GM21619 (cell line): ENCODE results near the gene SLC28A3.

Experiments
- ATAC-seq: cut with Tn5 transposase; IDR thresholded peaks from one replicate; pipeline ENCODE4 v1.9.1; 2021; ENCODE audit not compliant: unreplicated experiment

Gene SLC28A3

DNA sequence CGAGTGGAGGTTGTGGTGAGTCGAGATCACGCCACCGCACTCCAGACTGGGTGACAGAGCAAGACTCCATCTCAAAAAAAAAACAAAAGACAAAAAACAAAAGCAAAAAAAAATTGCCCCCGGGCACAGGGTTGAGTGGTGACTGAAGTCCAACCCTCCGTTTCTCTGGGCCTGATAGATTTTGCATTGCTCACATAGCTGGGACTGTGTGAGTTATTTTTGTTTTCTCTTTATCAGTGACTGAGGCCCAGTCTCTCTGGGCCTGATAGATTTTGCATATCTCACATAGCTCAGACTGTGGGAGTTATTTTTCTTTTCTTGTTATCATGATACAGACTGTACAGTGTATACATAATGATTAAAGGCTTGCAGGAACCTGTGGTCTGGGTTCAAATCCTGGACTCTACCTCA, 2.6 kb upstream of the SLC28A3 start:
- no peak for ATAC-seq

- ATAC-seq, result no peak
These were observed 596 bp downstream of the SLC28A3 start for GRCh38 chr9:84339962-84340361.

GRCh38 chr9:84339503-84339902, 1.1 kb downstream of the SLC28A3 start:
- ATAC-seq, result no peak

- ATAC-seq, result no peak
These were observed 1.8 kb downstream of the SLC28A3 start for GRCh38 chr9:84338792-84339191.

GRCh38 chr9:84337252-84337651, 3.3 kb downstream of the SLC28A3 start:
- no peak for ATAC-seq

DNA sequence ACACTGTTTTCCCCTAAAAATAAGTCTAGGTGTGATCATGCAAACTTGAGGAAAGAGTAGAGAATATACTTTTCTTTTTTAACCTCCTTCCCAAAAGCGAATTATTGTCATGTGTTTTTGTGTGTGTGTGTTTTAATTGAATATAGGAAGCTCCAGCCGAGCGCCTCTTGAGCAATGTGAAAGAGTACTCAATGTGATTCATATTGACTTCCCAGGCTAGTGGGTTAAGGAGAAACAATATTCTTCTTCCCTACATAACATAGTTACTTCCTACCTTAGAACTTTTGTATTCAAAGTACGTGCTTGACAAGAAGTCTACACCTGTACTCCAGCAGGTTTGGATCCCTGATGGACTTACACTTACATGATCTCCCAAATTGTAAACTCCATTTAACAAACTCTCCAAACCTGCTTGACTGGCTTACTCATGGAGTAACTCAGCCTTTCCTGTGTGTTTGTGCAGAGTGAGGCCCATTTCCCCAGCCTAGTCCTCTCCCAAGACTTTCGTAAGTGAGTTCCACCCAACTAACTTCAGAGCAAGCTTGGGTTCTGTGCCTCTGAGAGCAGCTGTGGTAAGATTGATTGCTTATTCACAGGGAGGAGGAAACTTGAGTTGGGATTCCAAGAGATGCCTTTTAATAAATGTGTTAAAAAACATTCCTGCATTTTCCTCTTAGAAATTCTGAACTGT, 9.3 kb downstream of the SLC28A3 start:
- no peak for ATAC-seq

DNA sequence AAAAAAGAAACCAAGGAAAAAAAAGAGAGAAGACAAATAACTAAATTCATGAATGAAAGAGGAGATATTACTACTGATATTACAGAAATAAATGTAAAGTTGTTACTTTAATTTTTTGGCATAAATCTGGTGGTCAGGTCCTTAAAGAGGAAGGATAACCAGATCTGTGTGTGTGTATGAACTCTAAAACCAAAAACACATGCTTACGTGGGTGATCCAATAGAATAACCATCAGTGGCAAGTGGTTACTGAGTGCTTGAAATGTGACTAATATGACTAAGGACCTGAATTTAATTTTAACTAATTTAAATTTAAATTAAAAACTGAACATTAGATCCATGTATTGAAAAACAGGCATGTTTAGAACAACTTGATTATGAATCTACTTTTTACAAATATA, 10.3 kb downstream of the SLC28A3 start:
- ATAC-seq, result no peak

DNA sequence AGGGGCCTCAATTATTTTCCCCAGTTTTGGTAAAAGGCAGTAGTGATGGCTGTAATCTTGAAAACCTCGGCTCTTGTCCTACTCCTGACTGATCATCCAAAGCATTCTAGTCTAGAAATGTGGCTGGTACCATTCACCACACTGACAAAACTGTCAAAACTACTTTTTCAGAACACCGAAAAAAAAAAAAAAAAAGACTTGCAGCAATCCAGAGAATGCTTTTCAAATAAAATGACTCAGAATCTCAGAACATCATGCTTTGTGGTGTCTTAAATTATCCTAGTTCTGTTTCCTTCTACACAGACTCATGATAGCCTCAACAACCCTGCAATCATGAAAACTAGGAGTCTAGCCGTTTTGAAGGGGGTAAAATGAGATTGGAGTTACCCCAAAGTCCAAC, 13.4 kb downstream of the SLC28A3 start:
- ATAC-seq, result no peak

DNA sequence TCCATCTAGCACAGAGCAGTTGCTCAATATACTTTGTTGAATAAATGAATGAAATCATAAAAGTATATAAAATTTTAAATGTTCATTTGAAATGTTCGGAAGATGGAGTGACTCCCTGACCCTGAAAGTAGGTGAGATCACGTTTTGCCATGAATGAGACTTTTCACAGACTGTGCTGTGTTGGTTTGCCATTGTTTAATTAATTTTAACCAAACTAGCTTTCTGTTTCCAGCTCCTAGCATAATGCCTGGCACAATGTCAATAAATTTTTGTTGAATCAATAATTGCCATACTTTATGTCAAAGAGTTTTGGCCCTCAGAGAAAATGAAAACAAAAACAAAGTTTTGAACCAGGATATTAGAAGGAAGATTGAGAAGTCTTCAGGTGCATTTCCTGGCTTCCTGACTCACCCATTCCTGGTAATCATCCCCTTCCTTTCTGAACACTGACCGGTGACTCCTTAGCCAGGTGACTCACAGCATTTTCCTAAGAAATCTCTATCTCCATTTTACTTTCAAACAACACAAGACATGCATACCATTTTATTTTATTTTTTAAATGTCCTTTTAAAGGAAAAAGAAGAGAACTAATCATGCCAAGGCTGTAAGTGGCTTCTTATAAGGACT, 15.1 kb downstream of the SLC28A3 start:
- ATAC-seq, result no peak

DNA sequence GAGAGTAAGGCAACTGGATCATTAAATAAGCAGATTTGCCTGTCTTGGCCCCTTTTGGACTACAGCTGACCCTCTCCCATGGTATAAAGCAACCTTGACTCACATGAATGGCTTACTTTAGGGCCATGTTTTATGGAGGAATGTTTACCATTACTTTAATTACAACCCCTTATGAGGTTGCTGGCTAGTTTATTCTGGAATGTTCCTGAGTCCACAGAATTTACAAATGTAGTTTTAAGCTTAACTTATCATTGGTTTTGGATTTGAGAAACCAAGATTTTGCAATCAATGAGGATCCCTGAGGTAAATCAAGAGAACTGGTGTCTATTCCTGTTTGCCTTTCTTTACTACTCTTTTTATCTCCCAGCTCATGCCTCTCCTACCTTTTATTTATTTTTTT, 15.7 kb downstream of the SLC28A3 start:
- ATAC-seq, result no peak

DNA sequence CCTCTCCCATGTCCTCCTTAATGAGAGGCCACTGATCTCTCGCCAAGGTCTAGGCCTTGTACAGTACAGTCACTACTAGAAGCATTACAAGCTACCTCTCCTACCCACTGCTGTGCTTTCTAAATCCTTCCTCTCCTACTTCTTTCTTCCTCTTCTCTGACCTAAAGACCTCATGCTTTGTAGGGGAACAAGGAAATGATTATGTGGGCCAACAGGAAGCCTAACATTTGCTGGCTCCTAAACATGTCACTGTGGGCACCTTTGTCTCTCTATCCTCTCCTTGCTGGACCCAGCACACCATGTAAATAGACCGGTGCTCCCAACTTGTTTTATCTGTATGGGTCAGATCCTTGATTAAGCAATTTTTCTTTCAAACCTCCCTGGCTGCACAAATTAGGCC, 16.7 kb downstream of the SLC28A3 start:
- ATAC-seq, result no peak

DNA sequence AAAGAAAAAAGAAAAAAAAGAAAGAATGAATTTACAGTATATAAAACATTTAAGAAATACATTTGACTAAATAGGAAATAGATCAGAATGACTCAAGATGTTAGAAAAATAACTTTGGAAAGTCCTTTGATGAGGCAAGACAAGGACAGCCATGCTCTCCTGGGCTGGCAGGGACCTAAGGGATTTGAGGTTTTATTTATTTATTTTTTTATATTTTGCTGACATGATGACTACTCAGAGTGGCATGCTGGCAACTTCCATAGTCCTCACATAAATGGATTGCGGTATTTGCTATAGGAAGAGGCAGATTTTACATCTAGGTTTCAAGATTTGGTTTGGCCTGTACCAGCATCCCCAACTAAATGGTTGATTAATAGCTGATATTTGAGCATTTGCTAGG, 17.7 kb downstream of the SLC28A3 start:
- no peak for ATAC-seq

- ATAC-seq, result no peak
These were observed 20.3 kb downstream of the SLC28A3 start for GRCh38 chr9:84320231-84320630.

DNA sequence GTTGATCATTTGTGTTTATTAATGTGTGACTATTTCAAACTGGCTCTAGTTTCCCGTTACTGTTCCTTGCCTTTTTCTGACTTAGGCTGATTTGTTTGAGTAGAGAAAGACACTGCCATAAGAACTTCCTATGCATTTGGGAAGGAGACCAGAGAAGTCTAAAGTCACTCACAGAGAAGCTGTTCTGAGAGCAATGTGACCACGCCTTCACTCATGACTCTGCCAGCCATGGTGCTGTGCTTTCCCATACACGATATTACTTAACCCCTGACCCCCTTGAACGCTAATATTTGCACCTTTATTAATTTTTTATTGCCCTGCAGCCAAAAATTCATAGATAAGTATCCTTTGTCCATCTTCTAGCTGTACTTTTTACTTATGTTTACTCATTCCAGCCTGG, 20.9 kb downstream of the SLC28A3 start:
- no peak for ATAC-seq

DNA sequence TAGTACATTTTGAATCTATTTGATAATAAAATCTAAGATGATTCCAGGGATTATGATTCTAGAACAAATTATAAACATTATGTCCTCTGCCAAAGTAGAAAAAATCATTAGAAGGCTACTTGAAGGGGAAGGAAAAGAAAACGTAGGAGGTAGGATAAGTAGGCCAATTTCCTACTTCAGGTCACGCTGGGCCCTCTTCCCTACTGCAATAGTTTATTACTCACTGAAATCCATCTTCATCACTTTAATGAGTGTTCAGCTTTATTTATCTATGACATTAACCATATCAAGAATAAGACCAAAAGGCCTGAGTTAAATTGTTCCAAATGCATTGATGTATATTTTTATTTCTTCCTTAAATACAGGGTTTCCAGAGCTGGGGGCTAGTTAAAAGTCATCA, 21.6 kb downstream of the SLC28A3 start:
- ATAC-seq, result no peak

DNA sequence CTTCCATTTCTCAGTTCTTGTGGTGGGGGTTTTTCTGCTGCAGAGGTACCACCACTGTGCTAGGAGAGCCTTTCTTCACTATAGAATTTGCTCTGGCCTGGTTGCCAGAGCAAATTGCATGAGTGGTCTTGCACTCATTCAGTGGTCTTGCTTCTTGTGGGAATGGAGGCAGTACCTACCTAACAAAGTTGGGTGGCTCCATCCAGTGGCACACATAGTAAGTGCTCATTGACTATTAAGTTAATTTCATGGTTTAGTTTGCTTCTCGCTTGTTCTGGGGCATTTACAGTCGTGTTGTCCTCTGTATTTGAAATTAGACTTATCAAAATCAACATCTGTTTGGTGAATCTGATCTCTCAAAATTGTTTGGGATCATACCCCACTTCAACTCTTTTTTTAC, 23.0 kb downstream of the SLC28A3 start:
- no peak for ATAC-seq

- ATAC-seq, result no peak
These were observed 25.2 kb downstream of the SLC28A3 start for GRCh38 chr9:84315278-84315877.

DNA sequence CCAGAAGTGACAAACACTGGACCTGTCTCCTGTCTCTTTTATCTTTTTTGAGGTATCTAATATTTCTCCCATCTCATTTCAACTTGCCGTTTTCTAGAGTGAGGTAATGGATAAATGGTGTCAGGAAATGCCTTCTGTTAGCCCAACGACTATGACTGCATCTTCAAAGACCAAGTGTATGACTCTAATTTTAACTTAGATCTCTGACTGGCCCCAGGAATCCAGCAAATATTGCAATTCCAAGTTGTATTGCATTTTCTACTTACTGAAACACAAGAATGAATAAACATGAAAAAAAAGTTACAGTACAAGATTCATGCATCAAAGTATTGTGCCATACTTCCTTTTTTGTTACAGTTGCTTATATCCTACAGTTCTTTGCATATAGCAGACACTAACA, 26.3 kb downstream of the SLC28A3 start:
- ATAC-seq, result no peak

DNA sequence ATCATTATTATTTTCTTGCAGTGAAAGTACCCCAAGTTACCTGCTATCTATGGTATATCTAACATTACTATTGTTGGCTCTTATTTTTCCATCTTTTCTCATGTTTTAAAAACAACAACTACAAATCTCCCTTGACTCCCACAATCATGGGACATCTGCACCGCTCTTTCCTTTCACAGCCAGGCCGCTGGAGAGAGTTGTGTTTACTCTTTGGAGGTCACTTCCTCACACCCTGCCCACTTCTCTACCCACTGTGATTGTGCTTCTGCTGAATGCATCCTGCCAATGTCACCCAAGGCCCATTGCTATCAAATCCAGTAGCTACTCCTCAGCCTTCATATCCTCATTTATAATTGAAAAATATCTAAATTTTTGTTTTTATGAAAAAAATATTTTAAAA, 29.7 kb downstream of the SLC28A3 start:
- ATAC-seq, result no peak

DNA sequence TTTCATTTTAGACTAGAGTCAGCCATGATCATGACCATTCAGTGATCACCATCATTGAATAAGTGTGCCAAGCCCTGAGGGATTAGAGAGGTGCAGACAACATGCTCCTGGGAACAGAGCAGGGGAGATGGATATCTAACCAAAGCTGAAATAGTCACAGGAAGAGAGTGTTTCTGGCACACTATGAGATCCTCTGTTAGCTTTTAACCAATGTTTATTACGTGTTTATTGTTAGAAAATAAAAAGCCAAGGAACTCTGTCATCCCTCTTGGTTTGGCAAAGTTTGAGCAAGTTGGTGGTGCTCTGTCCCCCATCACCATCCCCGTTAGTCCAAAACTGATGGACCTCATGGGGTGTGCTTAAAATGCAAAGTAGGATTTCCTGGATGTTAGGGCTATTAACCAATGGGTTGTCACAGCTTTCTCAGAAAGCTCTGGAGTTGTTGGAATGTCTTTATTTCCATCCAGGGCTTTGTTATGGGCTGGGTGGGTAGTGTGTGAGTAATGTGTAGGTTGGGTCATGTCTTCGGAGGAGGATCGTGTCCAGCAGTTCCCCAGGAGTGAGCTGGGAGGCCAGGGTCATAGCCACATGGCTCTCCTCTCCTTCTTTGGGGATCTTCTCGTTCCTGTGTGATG, 34.9 kb downstream of the SLC28A3 start:
- ATAC-seq, result no peak

GRCh38 chr9:84304166-84304565, 36.4 kb downstream of the SLC28A3 start:
- ATAC-seq, result no peak

DNA sequence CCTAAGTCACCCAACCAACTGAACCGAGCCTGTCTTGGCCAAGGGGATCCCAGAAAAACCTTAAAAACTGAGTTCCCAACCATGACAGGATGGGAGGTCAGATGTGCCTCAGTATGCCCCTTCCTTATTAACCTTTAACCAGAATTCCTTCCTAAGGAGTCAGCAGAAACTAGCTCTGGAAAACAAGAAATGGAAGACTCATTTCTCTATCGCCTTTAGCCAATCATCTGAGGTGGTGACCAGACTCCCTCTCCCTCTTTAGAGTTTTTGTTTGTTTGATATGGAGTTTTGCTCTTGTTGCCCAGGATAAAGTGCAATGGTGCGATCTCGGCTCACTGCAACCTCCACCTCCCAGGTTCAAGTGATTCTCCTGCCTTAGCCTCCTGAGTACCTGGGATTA, 37.5 kb downstream of the SLC28A3 start:
- no peak for ATAC-seq
